ENCODE measurements around the gene EGF.

- TF ChIP-seq CTCF (conservative IDR thresholded peaks at IDR 0.05; ENCODE audit: low read length) = no peak
- TF ChIP-seq EZH2phosphoT487 (IDR thresholded peaks at IDR 0.05; ENCODE audit: borderline replicate concordance, low read depth, low read length) = no peak
These were observed 119.9 kb downstream of the EGF start for GRCh38 chr4:110032603-110033002.

Measured in OCI-LY7 (cell line).